OCI-LY3 (cell line): ENCODE measurements around the gene HIVEP2.

ENCODE experiments used
- H2AFZ ChIP-seq: fragments of 200-600, 300-600 bp; shearing (Covaris generic); 2 replicates; pipeline ENCODE4 v1.6.0; 2014; ENCODE audit warnings: antibody characterized with exemption, low read depth, low read length
- H3K27ac ChIP-seq: fragments of 200-600, 300-600 bp; sonication (generic); 2 replicates; pipeline ENCODE4 v1.5.1; 2014; ENCODE audit warnings: mild to moderate bottlenecking, low read length, moderate library complexity, mixed read lengths
- H3K27me3 ChIP-seq: fragments of 200-600, 300-600 bp; sonication (generic); 2 replicates; pipeline ENCODE4 v1.6.1; 2014; ENCODE audit warnings: low read depth, low read length, mixed read lengths
- H3K36me3 ChIP-seq: fragments of 200-600, 300-600 bp; sonication (generic); replicated peaks from 2 replicates; pipeline ENCODE3; 2014; ENCODE audit warnings: low read depth, low read length, mixed read lengths
- H3K4me1 ChIP-seq: fragments of 300-600, 200-600 bp; sonication (generic); 2 replicates; pipeline ENCODE4 v1.6.1; 2014; ENCODE audit warnings: low read length, mixed read lengths
- H3K4me2 ChIP-seq: fragments of 200-600, 300-600 bp; sonication (generic); 2 replicates; pipeline ENCODE4 v1.6.1; 2014; ENCODE audit warnings: low read length, mixed read lengths
- H3K4me3 ChIP-seq: fragments of 300-600, 200-600 bp; sonication (generic); 2 replicates; pipeline ENCODE4 v1.5.1; 2014; ENCODE audit warnings: antibody characterized with exemption, mild to moderate bottlenecking, low read length, moderate library complexity
- H3K79me2 ChIP-seq: fragments of 300-600, 200-600 bp; shearing (Covaris generic); 2 replicates; pipeline ENCODE4 v1.6.1; 2014; ENCODE audit warnings: mild to moderate bottlenecking, low read length, mixed read lengths
- H3K9ac ChIP-seq: fragments of 300-600, 200-600 bp; shearing (Covaris generic); 2 replicates; pipeline ENCODE4 v1.6.0; 2014; ENCODE audit warnings: mild to moderate bottlenecking, low read length, moderate library complexity
- H3K9me3 ChIP-seq: fragments of 200-600, 300-600 bp; shearing (Covaris generic); 2 replicates; pipeline ENCODE4 v1.6.1; 2014; ENCODE audit warnings: low read length, mixed read lengths; ENCODE audit not compliant: insufficient read depth
- H4K20me1 ChIP-seq: fragments of 200-600, 300-600 bp; sonication (generic); 2 replicates; pipeline ENCODE4 v1.6.1; 2016; ENCODE audit warnings: low read length, mixed read lengths; ENCODE audit not compliant: insufficient read depth
- CTCF ChIP-seq: fragments of 200-600, 300-600 bp; sonication (generic); IDR thresholded peaks from 2 replicates; pipeline ENCODE4 v1.5.1; 2014; ENCODE audit warnings: antibody characterized with exemption, low read length, low read depth
- EZH2phosphoT487 ChIP-seq: fragments of 200-600 bp; shearing (Covaris generic); IDR thresholded peaks from 2 replicates; pipeline ENCODE4 v1.6.1; 2018; ENCODE audit warnings: antibody characterized with exemption, mixed run types, low read depth

The HIVEP2 gene

GRCh38 chr6:142787422-142787821 is 157.6 kb downstream of the HIVEP2 start:
- TF ChIP-seq EZH2phosphoT487 (no peak), CTCF (no peak)
- Histone ChIP-seq H3K4me3 (no peak overlapping the region), H3K79me2 (no peaks in the 10 kb centered on the region)

GRCh38 chr6:142786476-142786875 is 158.5 kb downstream of the HIVEP2 start:
- no peaks in the 10 kb centered on the region for H3K9me3 ChIP-seq
- no peaks in the 10 kb centered on the region for H3K36me3 ChIP-seq
- H3K9ac ChIP-seq = no peak overlapping the region
- H3K4me3 ChIP-seq = no peak overlapping the region
- no peaks in the 10 kb centered on the region for H4K20me1 ChIP-seq
- H3K4me2 ChIP-seq = no peak overlapping the region
- H3K4me1 ChIP-seq = peaks cover 14% of the 10 kb centered on the region
- TF ChIP-seq CTCF = no peak
- TF ChIP-seq EZH2phosphoT487 = no peak
- no peak overlapping the region for H3K27ac ChIP-seq
- no peaks in the 10 kb centered on the region for H3K79me2 ChIP-seq
- H3K27me3 ChIP-seq = no peaks in the 10 kb centered on the region
- no peak overlapping the region for H2AFZ ChIP-seq

More at GRCh38 chr6:142787422-142787821, 157.6 kb downstream of the HIVEP2 start:
- Histone ChIP-seq H3K9ac (no peak overlapping the region), H3K9me3 (no peaks in the 10 kb centered on the region), H3K4me2 (no peak overlapping the region), H4K20me1 (no peaks in the 10 kb centered on the region), H3K36me3 (no peaks in the 10 kb centered on the region), H3K27ac (no peak overlapping the region), H2AFZ (no peak overlapping the region), H3K4me1 (peaks cover 14% of the 10 kb centered on the region), H3K27me3 (no peaks in the 10 kb centered on the region)

DNA sequence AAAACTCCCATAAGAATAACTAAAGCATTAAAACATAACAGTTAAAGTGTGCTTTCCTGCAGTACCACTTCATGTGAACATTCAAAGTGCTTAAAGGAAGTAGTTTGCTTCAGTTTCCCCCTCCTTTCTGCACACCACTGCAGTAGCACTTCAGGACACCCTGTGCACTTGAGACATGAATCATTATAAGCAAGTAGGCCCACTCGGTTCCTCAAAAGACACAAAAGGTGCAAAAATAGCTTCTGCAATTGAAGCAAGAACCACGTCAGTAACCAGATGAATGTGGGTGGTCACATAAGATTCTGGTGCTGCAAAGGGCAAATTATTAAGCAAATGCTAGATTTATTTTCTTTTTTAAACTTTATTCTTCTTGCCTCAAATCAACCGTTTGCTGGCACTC is 160.6 kb downstream of the HIVEP2 start:
- H3K27me3 ChIP-seq = no peaks in the 10 kb centered on the region
- peak overlapping the region; percentile 48 for H3K4me2 ChIP-seq
- no peaks in the 10 kb centered on the region for H4K20me1 ChIP-seq
- H2AFZ ChIP-seq = no peak overlapping the region
- no peaks in the 10 kb centered on the region for H3K9me3 ChIP-seq
- H3K27ac ChIP-seq = peak overlapping the region; percentile 16; the same call in 1 of the 2 replicates
- no peak overlapping the region for H3K4me3 ChIP-seq
- no peak for TF ChIP-seq EZH2phosphoT487
- TF ChIP-seq CTCF = no peak
- no peak overlapping the region for H3K9ac ChIP-seq
- H3K79me2 ChIP-seq = no peaks in the 10 kb centered on the region
- H3K4me1 ChIP-seq = peaks cover 14% of the 10 kb centered on the region
- no peaks in the 10 kb centered on the region for H3K36me3 ChIP-seq

DNA sequence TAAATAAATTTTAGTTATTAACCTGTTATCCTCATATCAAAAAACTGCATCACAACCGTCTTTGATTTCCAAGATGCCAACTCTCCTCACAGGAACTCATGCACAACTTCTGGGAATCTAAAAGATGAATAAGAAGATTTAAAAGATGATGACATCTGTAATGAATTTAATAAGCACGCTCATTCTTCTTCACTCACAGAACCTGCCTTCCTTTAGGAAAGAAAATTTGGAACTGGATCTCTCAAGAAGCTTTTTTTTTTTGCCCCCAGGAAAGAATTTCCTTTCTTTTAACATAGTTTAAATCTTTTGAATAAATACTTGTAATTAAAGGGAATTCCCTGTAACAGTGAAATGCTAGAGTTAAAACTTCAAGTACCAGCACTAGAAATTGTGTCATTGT is 161.5 kb downstream of the HIVEP2 start:
- Histone ChIP-seq H3K27me3 (no peaks in the 10 kb centered on the region), H3K4me3 (no peak overlapping the region), H3K9me3 (no peaks in the 10 kb centered on the region), H2AFZ (no peak overlapping the region), H3K4me2 (no peak overlapping the region; the same call in 1 of the 2 replicates), H3K27ac (no peak overlapping the region), H3K4me1 (peaks cover 14% of the 10 kb centered on the region), H4K20me1 (no peaks in the 10 kb centered on the region), H3K36me3 (no peaks in the 10 kb centered on the region), H3K79me2 (no peaks in the 10 kb centered on the region), H3K9ac (no peak overlapping the region)
- TF ChIP-seq CTCF (no peak), EZH2phosphoT487 (no peak)
